Smooth muscle cell (in vitro differentiated cells): ENCODE measurements around the gene GBX1. TPM values are rescaled to one million over a fixed set of nuclear protein-coding genes. Genes with fewer than 3 reads are reported as not detected.

Source experiments
- DNase-seq: peaks from one replicate; lab custom pipeline; 2025; ENCODE audit not compliant: unreplicated experiment; lab: John Stamatoyannopoulos, UW
- H2AFZ ChIP-seq: fragments of 200-600 bp; sonication (generic); 2 replicates; pipeline ENCODE4 v1.6.0; 2016; ENCODE audit warnings: antibody characterized with exemption, low read depth, mild to moderate bottlenecking
- H3F3A ChIP-seq: fragments of 200-600 bp; sonication (generic); 2 replicates; pipeline ENCODE4 v1.6.0; 2017; ENCODE audit warnings: antibody characterized with exemption, low read depth
- H3K27ac ChIP-seq: fragments of 200-600 bp; sonication (generic); 2 replicates; pipeline ENCODE4 v1.5.1; 2016; ENCODE audit warnings: low read depth, mild to moderate bottlenecking
- H3K27me3 ChIP-seq: fragments of 200-600 bp; sonication (generic); 2 replicates; pipeline ENCODE4 v1.6.1; 2016; ENCODE audit warnings: low read depth, mild to moderate bottlenecking
- H3K36me3 ChIP-seq: fragments of 200-600 bp; sonication (generic); 2 replicates; pipeline ENCODE4 v1.5.1; 2016; ENCODE audit warnings: low read depth
- H3K4me1 ChIP-seq: fragments of 200-600 bp; sonication (generic); 2 replicates; pipeline ENCODE4 v1.5.1; 2016; ENCODE audit warnings: low read depth
- H3K4me2 ChIP-seq: fragments of 200-600 bp; sonication (generic); 2 replicates; pipeline ENCODE4 v1.6.0; 2016; ENCODE audit warnings: mild to moderate bottlenecking
- H3K4me3 ChIP-seq: fragments of 200-600 bp; sonication (generic); 2 replicates; pipeline ENCODE4 v1.5.1; 2016; ENCODE audit warnings: mild to moderate bottlenecking
- H3K79me2 ChIP-seq: fragments of 200-600 bp; sonication (generic); 2 replicates; pipeline ENCODE4 v1.6.0; 2016; ENCODE audit warnings: low read depth, mild to moderate bottlenecking
- H3K9ac ChIP-seq: fragments of 200-600 bp; sonication (generic); 2 replicates; pipeline ENCODE4 v1.6.0; 2016; ENCODE audit warnings: low read depth
- H3K9me3 ChIP-seq: fragments of 200-600 bp; sonication (generic); replicated peaks from 2 replicates; pipeline ENCODE4 v1.5.1; 2016; ENCODE audit warnings: low read depth
- H4K20me1 ChIP-seq: fragments of 200-600 bp; sonication (generic); 2 replicates; pipeline ENCODE4 v1.6.0; 2016; ENCODE audit warnings: low read depth
- CTCF ChIP-seq: fragments of 200-600 bp; sonication (generic); IDR thresholded peaks from 2 replicates; pipeline ENCODE4 v1.5.1; 2017; ENCODE audit warnings: borderline replicate concordance, mild to moderate bottlenecking, antibody characterized with exemption; ENCODE audit not compliant: insufficient read depth, poor library complexity, severe bottlenecking
- WGBS: methylation state at CpG from one replicate; pipeline ENCODE4 v1.1.7; 2016; ENCODE audit warnings: low lambda C conversion rate; 5-methylcytosine and 5-hydroxymethylcytosine counted together
- polyA plus RNA-seq: library from polyadenylated mRNA; unstranded; fragments of >200 nt; fragmentation: Nextera tagmentation; extraction: Ambion mirVana; gene quantifications from 2 replicates; pipeline ENCODE4 v1.2.1, GENCODE V29; 2016
- total RNA-seq: library from RNA; depleted of rRNA; stranded (reverse); fragments of >200 nt; gene quantifications from 2 replicates; pipeline ENCODE4 v1.2.3, GENCODE V29; 2014

Gene GBX1
- total and polyA plus RNA-seq, 2 experiments from 2014 or later, result not detected

GRCh38 chr7:151131224-151131591 is 36.3 kb downstream of the GBX1 start:
- peaks cover 68% of the 10 kb centered on the region for H4K20me1 ChIP-seq
- no peak overlapping the region for H3K4me2 ChIP-seq
- no peaks in the 10 kb centered on the region for H3F3A ChIP-seq
- no peaks in the 10 kb centered on the region for H3K36me3 ChIP-seq
- no peak for DNase-seq
- H3K4me3 ChIP-seq, result no peak overlapping the region
- H3K9me3 ChIP-seq, result no peaks in the 10 kb centered on the region
- WGBS, result 96% methylated on average over 13 of the region's 13 CpGs
- no peak overlapping the region for H3K9ac ChIP-seq
- H3K79me2 ChIP-seq, result no peaks in the 10 kb centered on the region
- no peak overlapping the region for H3K27ac ChIP-seq
- TF ChIP-seq CTCF, result no peak
- no peak overlapping the region for H2AFZ ChIP-seq
- H3K4me1 ChIP-seq, result no peaks in the 10 kb centered on the region
- no peaks in the 10 kb centered on the region for H3K27me3 ChIP-seq

- no peaks in the 10 kb centered on the region for H3K36me3 ChIP-seq
- 95% methylated on average over 13 of the region's 17 CpGs for WGBS
- H3K79me2 ChIP-seq, result no peaks in the 10 kb centered on the region
- no peaks in the 10 kb centered on the region for H3K27me3 ChIP-seq
- no peak overlapping the region for H3K4me2 ChIP-seq
- H2AFZ ChIP-seq, result no peak overlapping the region
- no peak for DNase-seq
- peaks cover 73% of the 10 kb centered on the region for H4K20me1 ChIP-seq
- no peaks in the 10 kb centered on the region for H3K9me3 ChIP-seq
- no peak overlapping the region for H3K4me3 ChIP-seq
- no peaks in the 10 kb centered on the region for H3K4me1 ChIP-seq
- no peaks in the 10 kb centered on the region for H3F3A ChIP-seq
- TF ChIP-seq CTCF, result no peak
- H3K27ac ChIP-seq, result no peak overlapping the region
- no peak overlapping the region for H3K9ac ChIP-seq
Measured at GRCh38 chr7:151130741-151131157, 36.7 kb downstream of the GBX1 start.

GRCh38 chr7:151129960-151130591 is 37.4 kb downstream of the GBX1 start:
- no peaks in the 10 kb centered on the region for H3K79me2 ChIP-seq
- TF ChIP-seq CTCF, result no peak
- no peak overlapping the region for H3K9ac ChIP-seq
- WGBS, result 97% methylated on average over 9 of the region's 9 CpGs
- H3K9me3 ChIP-seq, result no peaks in the 10 kb centered on the region
- H2AFZ ChIP-seq, result no peak overlapping the region
- no peaks in the 10 kb centered on the region for H3K36me3 ChIP-seq
- H3K4me1 ChIP-seq, result no peaks in the 10 kb centered on the region
- H3K27me3 ChIP-seq, result no peaks in the 10 kb centered on the region
- H4K20me1 ChIP-seq, result peaks cover 80% of the 10 kb centered on the region
- DNase-seq, result no peak
- no peak overlapping the region for H3K4me2 ChIP-seq
- no peak overlapping the region for H3K4me3 ChIP-seq
- H3K27ac ChIP-seq, result no peak overlapping the region
- H3F3A ChIP-seq, result peaks cover under 1% of the 10 kb centered on the region
